WTC11 (cell line): ENCODE measurements around the gene TNIK. TPM values are rescaled to one million over a fixed set of nuclear protein-coding genes. Genes with fewer than 3 reads are reported as not detected.

ENCODE experiments used
- ATAC-seq: fragments of 200-7000 bp; cut with Tn5 transposase; 2 replicates; pipeline ENCODE4 v1.10.0; 2021; ENCODE audit warnings: mild to moderate bottlenecking, moderate library complexity
- CTCF ChIA-PET: fragments of 300-600 bp; sonication (Branson Sonifier 250); formaldehyde crosslinking; loops from one replicate; lab custom pipeline; 2021; ENCODE audit warnings: antibody characterized with exemption; lab: Charles Lee
- POLR2A ChIA-PET: fragments of 350-600 bp; sonication (Branson Sonifier 250); formaldehyde crosslinking; loops from one replicate; lab custom pipeline; 2021; ENCODE audit warnings: antibody characterized with exemption; lab: Charles Lee
- DNase-seq: peaks from one replicate; pipeline ENCODE4 v3.0.0; 2021; ENCODE audit warnings: low spot score
- H3K27ac Mint-ChIP-seq: 2 replicates; pipeline ENCODE4 v1.8.0; 2021; ENCODE audit warnings: mixed read lengths
- H3K27me3 Mint-ChIP-seq: 2 replicates; pipeline ENCODE4 v1.8.0; 2021; ENCODE audit warnings: low read depth, mild to moderate bottlenecking, moderate library complexity, mixed read lengths
- H3K36me3 Mint-ChIP-seq: 2 replicates; pipeline ENCODE4 v1.8.0; 2021; ENCODE audit warnings: mixed read lengths
- H3K4me1 Mint-ChIP-seq: 2 replicates; pipeline ENCODE4 v1.8.0; 2022; ENCODE audit warnings: mixed read lengths
- H3K4me3 Mint-ChIP-seq: 2 replicates; pipeline ENCODE4 v1.8.0; 2021; ENCODE audit warnings: mild to moderate bottlenecking, moderate library complexity, mixed read lengths
- H3K9me3 Mint-ChIP-seq: 2 replicates; pipeline ENCODE4 v1.8.0; 2021; ENCODE audit warnings: mixed read lengths
- ATF1 ChIP-seq: sonication (generic); formaldehyde crosslinking; IDR thresholded peaks from 2 replicates; pipeline ENCODE4 v1.8.1; 2023; ENCODE audit warnings: mild to moderate bottlenecking, moderate library complexity, missing genetic modification reagents
- JUN ChIP-seq: sonication (generic); formaldehyde crosslinking; IDR thresholded peaks from 2 replicates; pipeline ENCODE4 v1.8.0; 2023; ENCODE audit warnings: mild to moderate bottlenecking, missing genetic modification reagents
- NR1H2 ChIP-seq: sonication (generic); formaldehyde crosslinking; IDR thresholded peaks from 2 replicates; pipeline ENCODE4 v1.9.0; 2021; ENCODE audit warnings: mild to moderate bottlenecking, moderate library complexity, missing genetic modification reagents
- RELA ChIP-seq: sonication (generic); formaldehyde crosslinking; IDR thresholded peaks from 2 replicates; pipeline ENCODE4 v1.8.1; 2022; ENCODE audit warnings: missing genetic modification reagents, mild to moderate bottlenecking, borderline replicate concordance
- TCF7 ChIP-seq: sonication (generic); formaldehyde crosslinking; IDR thresholded peaks from 2 replicates; pipeline ENCODE4 v1.8.0; 2022; ENCODE audit warnings: mild to moderate bottlenecking, low read depth, missing genetic modification reagents, moderate library complexity
- TEAD1 ChIP-seq: sonication (generic); formaldehyde crosslinking; IDR thresholded peaks from 2 replicates; pipeline ENCODE4 v1.8.0; 2022; ENCODE audit warnings: mild to moderate bottlenecking, missing genetic modification reagents
- ZMAT4 ChIP-seq: fragments of 250-450 bp; sonication (Bioruptor Pico); IDR thresholded peaks from 2 replicates; pipeline ENCODE4 v1.9.0; 2021; ENCODE audit warnings: mild to moderate bottlenecking
- ZNF138 ChIP-seq: sonication (generic); formaldehyde crosslinking; conservative IDR thresholded peaks from 2 replicates; pipeline ENCODE4 v1.8.1; 2022; ENCODE audit warnings: mild to moderate bottlenecking, moderate library complexity, missing genetic modification reagents
- ZNF317 ChIP-seq: sonication (generic); formaldehyde crosslinking; IDR thresholded peaks from 2 replicates; pipeline ENCODE4 v1.8.1; 2023; ENCODE audit warnings: low read depth, mild to moderate bottlenecking, moderate library complexity, missing genetic modification reagents, borderline replicate concordance
- ZNF532 ChIP-seq: fragments of 250-450 bp; sonication (Bioruptor Pico); IDR thresholded peaks from 2 replicates; pipeline ENCODE4 v1.9.0; 2021; ENCODE audit warnings: mild to moderate bottlenecking, borderline replicate concordance
- total RNA-seq: library from RNA; stranded (reverse); gene quantifications from 3 replicates; pipeline ENCODE4 v1.2.3, GENCODE V29; 2021
- TF ChIP-seq, protein P1 (sequence below): sonication (generic); formaldehyde crosslinking; IDR thresholded peaks from 2 replicates; pipeline ENCODE4 v1.8.1; 2023; ENCODE audit warnings: mild to moderate bottlenecking, missing genetic modification reagents
- TF ChIP-seq, protein P2 (sequence below): fragments of 250-450 bp; sonication (Bioruptor Pico); IDR thresholded peaks from 2 replicates; pipeline ENCODE4 v1.9.0; 2021; ENCODE audit warnings: moderate library complexity, mild to moderate bottlenecking, inconsistent platforms, borderline replicate concordance
- TF ChIP-seq, protein P3 (sequence below): fragments of 250-450 bp; sonication (Bioruptor Pico); IDR thresholded peaks from 2 replicates; pipeline ENCODE4 v1.9.0; 2021; ENCODE audit warnings: mild to moderate bottlenecking
- TF ChIP-seq, protein P4 (sequence below): sonication (generic); formaldehyde crosslinking; IDR thresholded peaks from 2 replicates; pipeline ENCODE4 v1.8.1; 2022; ENCODE audit warnings: low read depth, mild to moderate bottlenecking, moderate library complexity, missing genetic modification reagents, borderline replicate concordance

TNIK gene
- total RNA-seq, 1 experiment from 2014 or later: 50.3 TPM

DNA sequence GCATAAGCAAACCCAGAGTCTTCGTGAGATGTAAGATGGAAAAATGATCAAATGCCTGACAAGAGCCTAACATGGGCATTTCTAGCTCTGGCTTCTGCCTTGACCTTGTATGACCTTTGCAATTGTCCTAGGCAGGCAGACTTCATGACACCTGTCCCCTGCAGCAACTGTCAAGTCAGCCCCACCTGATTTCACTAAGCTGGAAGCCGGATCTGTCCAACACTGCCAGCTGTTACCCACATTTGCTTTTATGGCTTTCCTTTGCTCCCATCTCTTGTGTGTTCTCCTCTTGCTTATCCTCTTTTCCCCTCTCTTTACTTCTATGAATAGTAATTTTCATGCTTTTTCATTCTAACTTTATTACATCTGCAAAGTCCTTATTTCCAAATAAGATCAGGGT, 48.5 kb upstream of the TNIK start (continued):
- TF ChIP-seq, protein P1, sequence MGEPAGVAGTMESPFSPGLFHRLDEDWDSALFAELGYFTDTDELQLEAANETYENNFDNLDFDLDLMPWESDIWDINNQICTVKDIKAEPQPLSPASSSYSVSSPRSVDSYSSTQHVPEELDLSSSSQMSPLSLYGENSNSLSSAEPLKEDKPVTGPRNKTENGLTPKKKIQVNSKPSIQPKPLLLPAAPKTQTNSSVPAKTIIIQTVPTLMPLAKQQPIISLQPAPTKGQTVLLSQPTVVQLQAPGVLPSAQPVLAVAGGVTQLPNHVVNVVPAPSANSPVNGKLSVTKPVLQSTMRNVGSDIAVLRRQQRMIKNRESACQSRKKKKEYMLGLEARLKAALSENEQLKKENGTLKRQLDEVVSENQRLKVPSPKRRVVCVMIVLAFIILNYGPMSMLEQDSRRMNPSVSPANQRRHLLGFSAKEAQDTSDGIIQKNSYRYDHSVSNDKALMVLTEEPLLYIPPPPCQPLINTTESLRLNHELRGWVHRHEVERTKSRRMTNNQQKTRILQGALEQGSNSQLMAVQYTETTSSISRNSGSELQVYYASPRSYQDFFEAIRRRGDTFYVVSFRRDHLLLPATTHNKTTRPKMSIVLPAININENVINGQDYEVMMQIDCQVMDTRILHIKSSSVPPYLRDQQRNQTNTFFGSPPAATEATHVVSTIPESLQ (CRISPR knock-in tag): no peak
- TF ChIP-seq TCF7 (no peak), ZNF317 (no peak), ZNF532 (no peak)

- no peak for ATAC-seq
- no peak for DNase-seq
- Mint-ChIP-seq H3K27ac (no peak overlapping the region), H3K9me3 (peaks cover 9% of the 10 kb centered on the region), H3K36me3 (no peaks in the 10 kb centered on the region), H3K4me1 (no peaks in the 10 kb centered on the region), H3K27me3 (no peaks in the 10 kb centered on the region), H3K4me3 (no peak overlapping the region)
- ChIA-PET POLR2A (no interaction called here), CTCF (no interaction called here)
- TF ChIP-seq, protein P2, sequence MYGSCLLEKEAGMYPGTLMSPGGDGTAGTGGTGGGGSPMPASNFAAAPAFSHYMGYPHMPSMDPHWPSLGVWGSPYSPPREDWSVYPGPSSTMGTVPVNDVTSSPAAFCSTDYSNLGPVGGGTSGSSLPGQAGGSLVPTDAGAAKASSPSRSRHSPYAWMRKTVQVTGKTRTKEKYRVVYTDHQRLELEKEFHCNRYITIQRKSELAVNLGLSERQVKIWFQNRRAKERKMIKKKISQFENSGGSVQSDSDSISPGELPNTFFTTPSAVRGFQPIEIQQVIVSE (CRISPR knock-in tag): no peak
- TF ChIP-seq, all 79 proteins: peak for 0
These were observed 48.0 kb upstream of the TNIK start for GRCh38 chr3:171508206-171508605.

DNA sequence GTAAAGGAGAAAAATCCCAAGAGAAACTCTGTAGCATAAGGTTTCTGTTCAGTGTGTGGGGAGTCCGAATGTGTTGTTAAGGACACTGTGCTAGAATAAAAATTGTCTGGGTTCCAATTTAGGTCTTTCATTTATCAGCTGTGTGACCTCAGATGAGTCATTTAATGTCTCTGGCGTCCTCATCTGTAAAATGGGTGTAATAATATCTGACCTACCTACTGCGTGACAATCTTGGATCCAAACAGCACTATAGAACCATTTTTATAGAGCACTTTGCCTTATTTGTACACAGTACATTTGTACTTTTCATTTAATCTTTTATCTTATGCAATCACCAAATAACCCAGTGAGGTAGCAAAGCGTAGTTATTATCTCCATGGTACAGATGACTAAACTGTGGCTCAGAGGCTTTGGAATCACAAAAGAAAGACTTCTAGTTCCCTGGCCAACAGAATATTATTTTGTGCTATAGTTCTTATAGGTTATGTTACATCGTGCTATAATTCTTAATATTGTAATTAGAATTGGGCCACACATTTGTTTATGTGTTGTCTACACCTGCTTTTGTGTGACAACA, 46.6 kb upstream of the TNIK start:
- ChIA-PET POLR2A (interaction anchor here (0.6 kb wide), 1 partner anchor 76 kb away, joined by 3 read pairs; no protein-coding TSS in a partner anchor), CTCF (no interaction called here)
- H3K36me3 Mint-ChIP-seq: no peaks in the 10 kb centered on the region
- H3K27me3 Mint-ChIP-seq: no peaks in the 10 kb centered on the region
- ATAC-seq: no peak
- DNase-seq: no peak
- peaks cover 9% of the 10 kb centered on the region for H3K9me3 Mint-ChIP-seq
- H3K4me1 Mint-ChIP-seq: no peaks in the 10 kb centered on the region
- H3K27ac Mint-ChIP-seq: no peak overlapping the region
- TF ChIP-seq TEAD1 (CRISPR knock-in tag) (no peak), ATF1 (CRISPR knock-in tag) (no peak), RELA (CRISPR knock-in tag) (no peak), ZNF138 (no peak), NR1H2 (CRISPR knock-in tag) (no peak), JUN (CRISPR knock-in tag) (no peak), ZMAT4 (no peak)
- TF ChIP-seq, protein P3, sequence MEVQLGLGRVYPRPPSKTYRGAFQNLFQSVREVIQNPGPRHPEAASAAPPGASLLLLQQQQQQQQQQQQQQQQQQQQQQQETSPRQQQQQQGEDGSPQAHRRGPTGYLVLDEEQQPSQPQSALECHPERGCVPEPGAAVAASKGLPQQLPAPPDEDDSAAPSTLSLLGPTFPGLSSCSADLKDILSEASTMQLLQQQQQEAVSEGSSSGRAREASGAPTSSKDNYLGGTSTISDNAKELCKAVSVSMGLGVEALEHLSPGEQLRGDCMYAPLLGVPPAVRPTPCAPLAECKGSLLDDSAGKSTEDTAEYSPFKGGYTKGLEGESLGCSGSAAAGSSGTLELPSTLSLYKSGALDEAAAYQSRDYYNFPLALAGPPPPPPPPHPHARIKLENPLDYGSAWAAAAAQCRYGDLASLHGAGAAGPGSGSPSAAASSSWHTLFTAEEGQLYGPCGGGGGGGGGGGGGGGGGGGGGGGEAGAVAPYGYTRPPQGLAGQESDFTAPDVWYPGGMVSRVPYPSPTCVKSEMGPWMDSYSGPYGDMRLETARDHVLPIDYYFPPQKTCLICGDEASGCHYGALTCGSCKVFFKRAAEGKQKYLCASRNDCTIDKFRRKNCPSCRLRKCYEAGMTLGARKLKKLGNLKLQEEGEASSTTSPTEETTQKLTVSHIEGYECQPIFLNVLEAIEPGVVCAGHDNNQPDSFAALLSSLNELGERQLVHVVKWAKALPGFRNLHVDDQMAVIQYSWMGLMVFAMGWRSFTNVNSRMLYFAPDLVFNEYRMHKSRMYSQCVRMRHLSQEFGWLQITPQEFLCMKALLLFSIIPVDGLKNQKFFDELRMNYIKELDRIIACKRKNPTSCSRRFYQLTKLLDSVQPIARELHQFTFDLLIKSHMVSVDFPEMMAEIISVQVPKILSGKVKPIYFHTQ: no peak
- TF ChIP-seq, protein P4, sequence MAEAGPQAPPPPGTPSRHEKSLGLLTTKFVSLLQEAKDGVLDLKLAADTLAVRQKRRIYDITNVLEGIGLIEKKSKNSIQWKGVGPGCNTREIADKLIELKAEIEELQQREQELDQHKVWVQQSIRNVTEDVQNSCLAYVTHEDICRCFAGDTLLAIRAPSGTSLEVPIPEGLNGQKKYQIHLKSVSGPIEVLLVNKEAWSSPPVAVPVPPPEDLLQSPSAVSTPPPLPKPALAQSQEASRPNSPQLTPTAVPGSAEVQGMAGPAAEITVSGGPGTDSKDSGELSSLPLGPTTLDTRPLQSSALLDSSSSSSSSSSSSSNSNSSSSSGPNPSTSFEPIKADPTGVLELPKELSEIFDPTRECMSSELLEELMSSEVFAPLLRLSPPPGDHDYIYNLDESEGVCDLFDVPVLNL (CRISPR knock-in tag): no peak
- TF ChIP-seq, all 79 proteins: peak for 0
- no peak overlapping the region for H3K4me3 Mint-ChIP-seq
